Measurements from ENCODE around the gene KCNMB2.
"Not testable (repeated sequence)": the region's sequence is repeated elsewhere in the genome, so short reads cannot be mapped to it uniquely, and the experiment has no call there.

Gene KCNMB2

DNA sequence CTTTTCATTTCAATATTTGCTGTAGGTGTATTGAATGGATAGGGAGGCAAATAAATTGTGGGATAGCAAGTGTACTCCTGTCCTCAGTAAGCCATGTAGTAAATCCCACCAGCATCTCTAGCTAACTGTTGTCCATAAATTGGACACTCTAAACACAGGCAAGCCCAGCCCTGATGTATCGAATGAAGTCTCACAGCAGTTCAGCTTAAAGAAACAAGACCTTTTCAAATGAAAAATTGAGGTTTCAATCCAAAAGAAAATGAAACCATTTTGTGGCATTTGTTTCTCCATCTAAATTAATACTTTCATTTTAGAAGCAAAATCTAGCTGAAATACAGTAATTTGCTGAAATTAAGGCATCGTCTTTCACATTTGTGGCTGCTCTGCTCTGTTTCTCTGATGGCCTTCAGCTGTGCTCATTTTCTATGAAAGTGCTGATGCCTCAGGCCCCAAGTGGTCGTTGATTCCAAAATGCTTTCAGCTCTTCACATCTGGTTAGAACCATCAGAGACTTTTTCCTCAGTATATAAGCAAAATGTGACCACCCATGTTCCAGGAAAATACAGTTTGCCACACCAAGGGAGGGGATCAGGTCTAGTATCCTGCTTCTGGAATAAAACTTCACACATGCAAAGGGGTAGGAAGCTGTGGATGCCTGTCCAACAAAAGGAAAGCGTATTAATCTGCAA lies 290.3 kb downstream of the KCNMB2 start:
- no peak for DNase-seq

GRCh38 chr3:178827285-178827856 lies 291.1 kb downstream of the KCNMB2 start:
- no peak for DNase-seq
- in situ Hi-C loops (cut with MboI; ENCODE audit: low pct_unique_long_range_greater_than_20kb, low sequenced_read_pairs) = no loop called here

More for the DNA sequence above, 290.3 kb downstream of the KCNMB2 start:
- in situ Hi-C loops (cut with MboI; ENCODE audit: low pct_unique_long_range_greater_than_20kb, low sequenced_read_pairs) = no loop called here

- in situ Hi-C loops (cut with MboI; ENCODE audit: low pct_unique_long_range_greater_than_20kb, low sequenced_read_pairs) = no loop called here
- DNase-seq = no peak
Observed at GRCh38 chr3:178833695-178834094, 297.5 kb downstream of the KCNMB2 start.

GRCh38 chr3:178835033-178835432 lies 298.8 kb downstream of the KCNMB2 start:
- in situ Hi-C loops (cut with MboI; ENCODE audit: low pct_unique_long_range_greater_than_20kb, low sequenced_read_pairs) = no loop called here
- no peak for DNase-seq

DNA sequence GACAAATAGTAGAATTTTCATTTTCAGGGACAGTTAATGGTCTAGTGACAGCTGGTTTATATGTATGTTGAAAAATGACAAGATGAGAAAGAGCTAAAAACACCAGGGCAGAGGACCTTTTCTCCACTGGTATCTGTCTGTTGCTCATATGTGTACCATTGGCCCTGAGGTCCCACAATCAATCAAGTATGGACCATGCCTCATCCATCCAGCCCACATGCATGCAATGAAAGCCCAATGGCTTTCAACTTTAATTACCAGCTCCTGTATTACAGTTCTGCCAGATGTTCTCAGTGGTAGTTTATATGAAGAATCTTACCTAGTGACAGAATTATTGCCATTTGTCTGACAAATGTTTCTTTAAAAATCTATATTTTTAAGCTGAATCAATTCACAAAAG lies 301.3 kb downstream of the KCNMB2 start:
- no peak for DNase-seq
- in situ Hi-C loops (cut with MboI; ENCODE audit: low pct_unique_long_range_greater_than_20kb, low sequenced_read_pairs) = no loop called here

GRCh38 chr3:178840586-178840985 lies 304.4 kb downstream of the KCNMB2 start:
- DNase-seq = no peak
- in situ Hi-C loops (cut with MboI; ENCODE audit: low pct_unique_long_range_greater_than_20kb, low sequenced_read_pairs) = no loop called here

DNA sequence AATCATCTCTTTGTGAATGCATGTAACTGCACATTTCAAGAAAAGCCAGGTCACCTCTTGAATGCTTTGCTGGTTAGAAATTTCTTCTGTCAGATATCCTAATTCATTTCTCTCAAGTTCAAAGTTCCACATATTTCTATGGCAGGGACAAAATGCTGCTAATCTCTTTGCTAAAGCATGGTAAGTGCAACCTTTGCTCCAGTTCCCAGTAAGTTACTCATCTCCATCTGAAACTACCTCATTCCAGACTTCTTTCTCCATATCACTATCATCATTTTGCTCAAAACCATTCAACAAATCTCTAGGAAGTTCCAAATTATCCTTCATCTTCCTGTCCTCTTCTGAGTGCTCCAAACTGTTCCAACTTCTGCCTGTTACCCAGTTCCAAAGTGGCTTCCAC lies 304.8 kb downstream of the KCNMB2 start:
- no peak for DNase-seq
- in situ Hi-C loops (cut with MboI; ENCODE audit: low pct_unique_long_range_greater_than_20kb, low sequenced_read_pairs) = no loop called here

DNA sequence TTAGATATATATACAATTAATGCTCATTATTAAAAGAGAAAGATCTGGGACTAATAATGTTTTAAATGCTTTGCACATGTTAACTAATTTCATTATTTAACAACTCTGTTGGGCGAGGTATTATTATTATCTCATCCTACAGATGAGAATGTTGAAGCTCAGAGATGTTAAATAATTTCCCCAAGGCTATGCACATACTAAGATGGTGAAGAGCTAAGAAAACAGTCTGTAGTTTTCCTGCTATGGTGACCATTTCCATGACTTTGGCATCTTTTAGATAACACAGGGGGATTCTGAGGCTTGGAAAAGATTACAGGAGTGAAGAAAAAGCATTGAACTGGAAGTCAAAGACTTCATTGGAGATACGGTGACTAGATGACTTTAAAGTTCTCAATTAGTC lies 308.7 kb downstream of the KCNMB2 start:
- no peak for DNase-seq
- in situ Hi-C loops (cut with MboI; ENCODE audit: low pct_unique_long_range_greater_than_20kb, low sequenced_read_pairs) = no loop called here

GRCh38 chr3:178845420-178846118 lies 309.3 kb downstream of the KCNMB2 start:
- DNase-seq = no peak
- in situ Hi-C loops (cut with MboI; ENCODE audit: low pct_unique_long_range_greater_than_20kb, low sequenced_read_pairs) = no loop called here

DNA sequence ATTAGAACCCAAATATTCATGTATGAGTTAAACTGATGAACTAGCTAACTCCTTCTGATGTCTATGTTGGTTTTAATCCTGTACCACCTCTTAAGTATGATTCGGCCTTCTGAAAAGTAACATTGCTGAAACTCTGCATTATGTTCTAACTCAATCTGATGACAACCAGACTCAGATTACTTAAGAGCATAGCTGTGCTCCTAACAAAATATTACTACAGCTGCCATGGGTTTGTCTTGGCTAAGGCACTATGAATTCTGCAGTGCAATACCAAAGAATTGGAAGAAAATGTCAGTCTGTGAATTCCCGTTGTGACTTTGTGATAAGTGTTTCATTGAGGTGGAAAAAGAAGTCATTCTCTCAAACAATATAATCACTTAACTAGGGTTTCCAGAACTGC lies 311.0 kb downstream of the KCNMB2 start:
- in situ Hi-C loops (cut with MboI; ENCODE audit: low pct_unique_long_range_greater_than_20kb, low sequenced_read_pairs) = no loop called here
- no peak for DNase-seq

- in situ Hi-C loops (cut with MboI; ENCODE audit: low pct_unique_long_range_greater_than_20kb, low sequenced_read_pairs) = no loop called here
- no peak for DNase-seq
Observed at GRCh38 chr3:178849199-178849910, 313.1 kb downstream of the KCNMB2 start.

DNA sequence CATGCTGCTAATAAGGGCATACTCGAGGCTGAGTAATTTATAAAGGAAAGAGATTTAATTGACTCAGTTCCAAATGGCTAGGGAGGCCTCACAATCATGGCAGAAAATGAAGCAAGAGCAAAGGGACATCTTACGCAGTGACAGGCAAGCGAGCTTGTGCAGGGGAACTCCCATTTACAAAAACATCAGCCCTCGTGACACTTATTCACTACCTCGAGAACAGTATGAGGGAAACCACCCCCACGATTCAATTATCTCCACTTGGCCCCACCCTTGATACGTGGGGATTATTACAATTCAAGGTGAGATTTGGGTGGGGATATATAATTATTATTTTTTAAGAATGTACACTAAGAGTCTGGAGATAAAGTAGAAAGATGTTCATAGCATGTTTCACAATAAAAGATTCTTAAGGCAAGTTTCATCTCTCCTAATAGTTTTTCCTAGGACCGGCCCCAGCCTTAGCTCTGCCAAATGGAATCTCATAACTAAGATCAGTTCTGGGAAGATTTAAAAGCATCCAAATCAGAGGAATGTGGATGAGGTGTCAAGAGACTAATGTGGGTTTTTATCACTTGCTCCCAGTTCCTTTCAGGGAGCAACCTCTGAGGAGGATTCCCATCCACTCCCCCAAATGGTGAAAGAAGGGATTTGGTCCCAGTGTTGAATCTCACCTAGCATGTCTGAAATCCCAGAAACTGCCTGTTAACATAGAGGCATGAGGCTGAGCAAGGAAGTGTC lies 314.4 kb downstream of the KCNMB2 start:
- DNase-seq = no peak
- in situ Hi-C loops (cut with MboI; ENCODE audit: low pct_unique_long_range_greater_than_20kb, low sequenced_read_pairs) = no loop called here

DNA sequence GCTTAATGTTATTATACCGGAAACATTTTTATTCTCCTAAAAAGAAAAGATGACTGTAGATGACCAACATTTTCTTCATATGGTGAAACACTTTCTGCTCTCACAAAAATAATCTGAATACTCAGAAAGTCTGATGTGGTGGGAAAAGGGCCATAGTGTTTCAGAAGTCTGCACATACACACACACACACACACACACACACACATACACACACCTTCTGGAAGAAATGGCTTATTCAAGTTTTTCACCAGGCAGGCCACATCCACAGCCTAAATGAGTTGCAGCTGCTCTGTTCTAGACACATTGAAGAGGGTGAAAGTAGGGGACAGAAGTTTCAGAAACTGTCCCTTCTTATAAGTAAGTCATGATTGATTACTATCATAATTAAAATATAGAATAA lies 315.3 kb downstream of the KCNMB2 start:
- in situ Hi-C loops (cut with MboI; ENCODE audit: low pct_unique_long_range_greater_than_20kb, low sequenced_read_pairs) = no loop called here
- DNase-seq = no peak

- DNase-seq = no peak
- in situ Hi-C loops (cut with MboI; ENCODE audit: low pct_unique_long_range_greater_than_20kb, low sequenced_read_pairs) = no loop called here
Observed at GRCh38 chr3:178856804-178857203, 320.6 kb downstream of the KCNMB2 start.

GRCh38 chr3:178859386-178859785 lies 323.1 kb downstream of the KCNMB2 start:
- in situ Hi-C loops (cut with MboI; ENCODE audit: low pct_unique_long_range_greater_than_20kb, low sequenced_read_pairs) = no loop called here
- DNase-seq = no peak

- DNase-seq; in situ Hi-C loops (cut with MboI; ENCODE audit: low pct_unique_long_range_greater_than_20kb, low sequenced_read_pairs): not testable (repeated sequence)
Observed at GRCh38 chr3:178859900-178860436, 323.7 kb downstream of the KCNMB2 start.

GRCh38 chr3:178868681-178869080 lies 332.4 kb downstream of the KCNMB2 start:
- no peak for DNase-seq
- in situ Hi-C loops (cut with MboI; ENCODE audit: low pct_unique_long_range_greater_than_20kb, low sequenced_read_pairs) = no loop called here

DNA sequence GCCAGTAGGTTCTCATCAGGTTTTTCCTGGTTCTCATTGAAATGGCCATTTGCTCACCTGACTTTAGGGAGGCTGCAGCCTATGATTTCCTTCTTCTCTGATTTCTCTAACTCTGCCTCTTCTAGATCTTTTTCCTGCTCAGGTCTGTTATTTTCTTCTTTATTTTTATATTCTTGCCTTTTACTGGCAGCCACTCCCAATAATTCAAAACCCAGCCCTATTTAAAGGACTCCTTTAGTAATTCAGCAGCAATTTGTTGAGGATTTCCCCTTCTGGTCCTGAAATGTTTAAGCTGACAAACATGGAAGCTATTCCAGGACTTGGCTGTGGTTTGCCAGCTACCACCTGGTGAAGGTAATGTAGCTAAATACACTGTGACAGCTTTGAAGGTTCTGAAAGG lies 333.8 kb downstream of the KCNMB2 start:
- in situ Hi-C loops (cut with MboI; ENCODE audit: low pct_unique_long_range_greater_than_20kb, low sequenced_read_pairs) = no loop called here
- no peak for DNase-seq

DNA sequence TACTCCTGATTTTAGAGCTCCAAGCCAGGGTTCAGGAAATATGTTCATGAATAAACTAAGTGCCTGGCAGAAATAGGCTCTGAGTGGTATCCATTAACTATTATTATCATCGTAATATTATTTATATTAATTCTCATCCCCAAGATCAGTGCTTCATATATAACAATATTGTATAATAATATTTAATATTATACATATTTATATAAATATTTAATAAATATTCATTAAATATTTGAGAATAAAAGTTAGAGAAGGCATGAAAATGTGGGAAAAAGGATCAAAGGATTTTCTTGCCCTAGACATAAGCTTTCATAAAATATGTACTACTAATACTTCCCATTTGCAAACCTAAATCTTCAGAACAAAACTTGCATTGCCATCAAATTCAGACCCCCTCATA lies 338.9 kb downstream of the KCNMB2 start:
- in situ Hi-C loops (cut with MboI; ENCODE audit: low pct_unique_long_range_greater_than_20kb, low sequenced_read_pairs) = no loop called here
- no peak for DNase-seq
